Transverse colon (tissue), 3 donors: ENCODE results near the gene ABCC1.

Experiments used
- CTCF ChIP-seq, 5 experiments: fragments of 200-600 bp in 3 of 5; fragments of 450-650 bp in 2 of 5; sonication (generic) in 3 of 5; IDR thresholded peaks; 1 replicate in 2 of 5; 2 replicates in 3 of 5; pipeline ENCODE4 v1.5.1; 2016 to 2017; ENCODE audit warnings: antibody characterized with exemption in 5 of 5, inconsistent platforms in 3 of 5, mild to moderate bottlenecking in 2 of 5, moderate library complexity in 1 of 5
- EP300 ChIP-seq: sonication (generic); formaldehyde crosslinking; IDR thresholded peaks from one replicate; pipeline ENCODE4 v1.6.1; 2017; ENCODE audit warnings: antibody characterized with exemption, low read depth
- POLR2A ChIP-seq: fragments of 450-650 bp; IDR thresholded peaks from one replicate; pipeline ENCODE4 v1.6.1; 2016; ENCODE audit warnings: antibody characterized with exemption, mild to moderate bottlenecking, moderate library complexity

- TF ChIP-seq CTCF (IDR thresholded peaks at IDR 0.05) (no peak), POLR2A (no peak), EP300 (no peak)
Observed at GRCh38 chr16:15900901-15901500, 48.4 kb upstream of the ABCC1 start.
